Mesendoderm (in vitro differentiated cells): ENCODE results near the gene KANSL1.

Experiments used
- DNase-seq: peaks from one replicate; pipeline ENCODE4 v3.0.0; 2013
- H2AK5ac ChIP-seq: 2 replicates; pipeline ENCODE4 v1.6.1; 2013; ENCODE audit warnings: low read length, inconsistent platforms
- H2BK120ac ChIP-seq: 2 replicates; pipeline ENCODE4 v1.6.1; 2013; ENCODE audit warnings: low read depth, mild to moderate bottlenecking, low read length, moderate library complexity, mixed read lengths
- H2BK15ac ChIP-seq: replicated peaks from 2 replicates; pipeline ENCODE4 v1.6.1; 2013; ENCODE audit warnings: low read depth, mild to moderate bottlenecking, moderate library complexity
- H2BK5ac ChIP-seq: 2 replicates; pipeline ENCODE4 v1.6.1; 2013; ENCODE audit warnings: low read length, inconsistent platforms
- H3K18ac ChIP-seq: 2 replicates; pipeline ENCODE4 v1.6.1; 2013; ENCODE audit warnings: mild to moderate bottlenecking, low read length, mixed read lengths
- H3K23ac ChIP-seq: one replicate; pipeline ENCODE4 v1.6.1; 2013; ENCODE audit warnings: low read length
- H3K27ac ChIP-seq: 2 replicates; pipeline ENCODE4 v1.5.1; 2013; ENCODE audit warnings: low read depth, mild to moderate bottlenecking, inconsistent platforms, low read length, moderate library complexity
- H3K27me3 ChIP-seq: 2 replicates; pipeline ENCODE4 v1.6.1; 2013; ENCODE audit warnings: low read length, control low read depth, mild to moderate bottlenecking, inconsistent platforms; ENCODE audit not compliant: insufficient read depth, poor library complexity
- H3K36me3 ChIP-seq: 2 replicates; pipeline ENCODE4 v1.6.1; 2013; ENCODE audit warnings: low read length, inconsistent platforms; ENCODE audit not compliant: control insufficient read depth, insufficient read depth
- H3K4ac ChIP-seq: one replicate; pipeline ENCODE4 v1.6.1; 2013; ENCODE audit warnings: low read depth, mild to moderate bottlenecking, low read length, moderate library complexity
- H3K4me1 ChIP-seq: 2 replicates; pipeline ENCODE4 v1.6.1; 2013; ENCODE audit warnings: low read depth, low read length, inconsistent platforms; ENCODE audit not compliant: control insufficient read depth
- H3K4me2 ChIP-seq: 2 replicates; pipeline ENCODE4 v1.6.1; 2013; ENCODE audit warnings: low read length
- H3K4me3 ChIP-seq: 2 replicates; pipeline ENCODE4 v1.5.1; 2013; ENCODE audit warnings: mild to moderate bottlenecking, low read length
- H3K56ac ChIP-seq: one replicate; pipeline ENCODE4 v1.6.1; 2013; ENCODE audit warnings: low read length
- H3K79me1 ChIP-seq: 2 replicates; pipeline ENCODE4 v1.6.1; 2013; ENCODE audit warnings: low read length, inconsistent platforms
- H3K79me2 ChIP-seq: 2 replicates; pipeline ENCODE4 v1.6.1; 2013; ENCODE audit warnings: mild to moderate bottlenecking, low read length; ENCODE audit not compliant: control insufficient read depth, insufficient read depth
- H3K9ac ChIP-seq: 2 replicates; pipeline ENCODE4 v1.6.1; 2013; ENCODE audit warnings: low read length, inconsistent platforms
- H4K5ac ChIP-seq: one replicate; pipeline ENCODE4 v1.6.1; 2013; ENCODE audit warnings: low read length
- H4K8ac ChIP-seq: one replicate; pipeline ENCODE4 v1.6.1; 2013; ENCODE audit warnings: low read depth, mild to moderate bottlenecking, control low read depth, low read length, moderate library complexity
- WGBS: extraction: QIAGEN DNeasy Blood & Tissue Kit; methylation state at CpG from one replicate; pipeline ENCODE4 v1.1.7; 2013; ENCODE audit warnings: low lambda C conversion rate, missing lambda C conversion rate; ENCODE audit not compliant: insufficient coverage; ENCODE audit errors: extremely low coverage; 5-methylcytosine and 5-hydroxymethylcytosine counted together

The KANSL1 gene

DNA sequence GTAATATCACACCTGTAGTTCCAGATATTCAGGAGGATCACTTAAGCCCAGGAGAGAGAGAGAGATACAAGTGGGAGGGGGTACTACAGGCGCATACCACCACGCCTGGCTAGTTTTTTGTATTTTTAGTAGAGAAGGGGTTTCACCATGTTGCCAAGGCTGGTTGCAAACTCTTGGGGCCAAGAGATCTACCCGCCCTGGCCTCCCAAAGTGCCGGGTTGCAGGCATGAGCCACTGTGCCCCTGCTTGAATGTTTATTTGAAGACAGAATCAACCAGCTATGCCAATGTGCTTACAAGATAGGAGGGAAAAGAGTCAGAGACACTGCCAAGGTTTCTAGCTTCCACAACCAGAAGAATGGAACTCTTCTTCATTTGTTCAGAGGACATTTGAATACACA is 106.4 kb downstream of the KANSL1 start:
- no peak overlapping the region for H3K9ac ChIP-seq
- H2BK15ac ChIP-seq = no peak overlapping the region
- H3K27me3 ChIP-seq = no peaks in the 10 kb centered on the region
- no peak overlapping the region for H3K18ac ChIP-seq
- no peak overlapping the region for H2BK5ac ChIP-seq
- H3K4me3 ChIP-seq = no peak overlapping the region
- H3K79me2 ChIP-seq = peaks cover 53% of the 10 kb centered on the region
- H3K4me1 ChIP-seq = no peaks in the 10 kb centered on the region
- H3K56ac ChIP-seq = no peak overlapping the region
- H3K4me2 ChIP-seq = no peak overlapping the region
- no peak overlapping the region for H3K23ac ChIP-seq
- H3K79me1 ChIP-seq = peaks cover 17% of the 10 kb centered on the region
- no peak overlapping the region for H3K4ac ChIP-seq
- H3K27ac ChIP-seq = no peak overlapping the region
- H4K5ac ChIP-seq = no peak overlapping the region
- no peak overlapping the region for H2BK120ac ChIP-seq
- H3K36me3 ChIP-seq = no peaks in the 10 kb centered on the region
- no peak overlapping the region for H4K8ac ChIP-seq
- no CpG with 5 or more reads among the region's 4 CpGs for WGBS
- no peak overlapping the region for H2AK5ac ChIP-seq
- no peak for DNase-seq

DNA sequence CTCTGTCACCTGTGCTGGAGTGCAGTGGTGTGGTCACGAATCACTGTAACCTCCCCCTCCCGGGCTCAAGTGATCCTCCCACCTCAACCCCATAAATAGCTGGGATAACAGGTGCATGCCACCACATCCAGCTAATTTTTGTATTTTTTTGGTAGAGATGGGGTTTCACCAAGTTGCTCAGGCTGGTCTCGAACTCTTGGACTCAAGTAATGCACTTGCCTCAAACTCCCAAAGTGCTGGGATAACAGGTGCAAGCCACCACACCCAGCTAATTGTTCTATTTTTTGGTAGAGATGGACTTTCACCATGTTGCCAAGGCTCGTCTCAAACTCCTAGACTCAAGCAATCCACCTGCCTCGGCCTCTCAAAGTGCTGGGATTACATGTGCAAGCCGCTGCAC is 107.7 kb downstream of the KANSL1 start:
- Histone ChIP-seq H3K18ac (no peak overlapping the region), H2BK5ac (no peak overlapping the region), H3K79me2 (peaks cover 49% of the 10 kb centered on the region), H3K4me2 (no peak overlapping the region), H3K36me3 (no peaks in the 10 kb centered on the region), H3K4me3 (no peak overlapping the region), H2BK15ac (no peak overlapping the region), H4K5ac (no peak overlapping the region), H3K27me3 (no peaks in the 10 kb centered on the region), H3K23ac (no peak overlapping the region), H4K8ac (no peak overlapping the region), H2AK5ac (no peak overlapping the region), H3K79me1 (peaks cover 16% of the 10 kb centered on the region), H3K9ac (no peak overlapping the region), H2BK120ac (no peak overlapping the region), H3K4me1 (no peaks in the 10 kb centered on the region), H3K56ac (no peak overlapping the region), H3K27ac (no peak overlapping the region), H3K4ac (no peak overlapping the region)
- no CpG with 5 or more reads among the region's 6 CpGs for whole genome bisulfite sequencing
- DNase-seq = no peak

DNA sequence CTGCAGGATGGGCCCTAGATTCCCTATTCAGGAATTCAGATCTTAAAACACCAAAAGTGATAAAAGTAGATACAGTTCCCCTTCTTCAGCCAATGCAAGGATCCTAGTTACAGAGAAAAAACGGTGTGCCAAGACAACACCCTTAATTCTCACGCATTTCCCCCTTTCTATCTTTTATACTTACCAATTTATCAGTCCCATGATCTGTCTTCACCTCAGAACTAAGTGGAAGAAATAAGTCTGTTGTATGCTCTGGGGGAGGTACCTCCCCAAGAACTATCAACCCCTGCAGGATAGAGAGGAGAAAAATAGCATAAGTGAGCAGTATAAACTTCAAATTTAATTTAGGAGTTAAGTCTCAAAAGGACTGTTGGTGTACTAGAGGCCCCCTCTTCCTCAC is 111.0 kb downstream of the KANSL1 start:
- no peak for DNase-seq
- WGBS = no CpG with 5 or more reads among the region's 2 CpGs
- H3K27me3 ChIP-seq = no peaks in the 10 kb centered on the region

DNA sequence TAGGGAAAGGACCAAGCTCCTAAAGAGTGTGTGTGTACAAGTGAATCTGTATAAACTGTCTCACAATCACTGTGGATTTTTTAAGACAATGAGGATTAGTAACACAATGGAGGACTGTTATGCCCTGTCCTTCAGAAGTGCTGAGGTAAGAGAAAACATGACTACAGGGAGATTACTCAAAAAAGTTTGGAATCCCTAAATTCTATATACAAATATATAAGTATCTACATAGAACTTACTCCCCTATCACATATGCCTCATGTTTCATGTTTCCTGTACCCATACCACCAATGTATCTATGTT is 112.3 kb downstream of the KANSL1 start:
- H4K5ac ChIP-seq = no peak overlapping the region
- H3K4me3 ChIP-seq = no peak overlapping the region
- H3K79me1 ChIP-seq = peaks cover 8% of the 10 kb centered on the region
- no peak overlapping the region for H3K56ac ChIP-seq
- no peak for DNase-seq
- peaks cover 20% of the 10 kb centered on the region for H3K79me2 ChIP-seq
- no peaks in the 10 kb centered on the region for H3K27me3 ChIP-seq
- no peak overlapping the region for H3K4me2 ChIP-seq
- H3K9ac ChIP-seq = no peak overlapping the region
- H3K4ac ChIP-seq = no peak overlapping the region
- no peaks in the 10 kb centered on the region for H3K4me1 ChIP-seq
- H2BK5ac ChIP-seq = no peak overlapping the region
- no peak overlapping the region for H3K23ac ChIP-seq
- no peak overlapping the region for H2AK5ac ChIP-seq
- H3K18ac ChIP-seq = no peak overlapping the region
- H3K27ac ChIP-seq = no peak overlapping the region
- H2BK15ac ChIP-seq = no peak overlapping the region
- H3K36me3 ChIP-seq = no peaks in the 10 kb centered on the region
- no peak overlapping the region for H4K8ac ChIP-seq
- no peak overlapping the region for H2BK120ac ChIP-seq

More for the DNA sequence above, 111.0 kb downstream of the KANSL1 start:
- Histone ChIP-seq H3K4ac (no peak overlapping the region), H2BK5ac (no peak overlapping the region), H3K4me1 (no peaks in the 10 kb centered on the region), H3K4me3 (no peak overlapping the region), H4K5ac (no peak overlapping the region), H3K23ac (no peak overlapping the region), H3K9ac (no peak overlapping the region), H2AK5ac (no peak overlapping the region), H3K79me1 (peaks cover 10% of the 10 kb centered on the region), H2BK120ac (no peak overlapping the region), H3K27ac (no peak overlapping the region), H3K4me2 (no peak overlapping the region), H4K8ac (no peak overlapping the region), H3K56ac (no peak overlapping the region), H3K18ac (no peak overlapping the region), H3K36me3 (no peaks in the 10 kb centered on the region), H2BK15ac (no peak overlapping the region), H3K79me2 (peaks cover 30% of the 10 kb centered on the region)

DNA sequence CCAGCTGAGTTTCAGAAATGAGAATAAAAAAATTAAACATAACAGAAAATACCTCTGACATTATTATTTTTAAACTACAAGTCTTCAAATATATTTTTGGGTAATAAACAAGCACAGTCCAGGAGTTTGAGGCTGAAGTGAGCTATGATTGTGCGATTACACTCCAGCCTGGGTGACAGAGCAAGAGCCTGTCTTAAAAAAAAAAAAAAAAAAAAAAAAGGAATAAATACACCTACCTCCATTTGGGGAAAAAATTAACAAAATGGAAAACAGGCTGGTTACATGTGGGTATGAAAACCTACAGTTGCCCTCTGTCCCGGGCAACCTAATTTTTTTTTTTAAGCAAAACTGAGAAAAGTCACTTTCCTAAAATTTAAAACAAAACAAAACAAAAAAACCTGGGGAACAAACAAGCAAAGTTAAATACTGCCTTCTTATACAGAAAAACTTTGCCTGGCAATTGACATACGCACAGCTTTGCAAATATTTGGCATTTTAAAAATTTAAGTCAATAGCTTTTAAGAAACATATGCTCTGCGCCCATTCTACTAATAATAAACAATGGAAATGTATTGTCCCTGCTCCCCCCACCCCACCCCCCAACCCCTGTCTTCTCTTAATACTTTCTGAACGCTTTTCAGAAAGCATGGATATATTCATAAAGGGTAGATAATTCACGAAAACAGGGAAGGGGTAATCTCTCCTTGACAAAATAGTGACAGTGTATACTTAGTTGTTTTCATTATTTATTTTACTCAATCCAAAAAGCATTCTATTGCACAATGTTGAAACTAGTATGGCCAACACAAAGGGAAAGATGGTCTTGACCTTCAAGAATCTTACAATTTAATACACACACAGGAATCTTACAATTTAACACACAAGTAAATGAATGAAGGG is 112.9 kb downstream of the KANSL1 start:
- no peak overlapping the region for H2BK5ac ChIP-seq
- no peak overlapping the region for H3K56ac ChIP-seq
- no peak overlapping the region for H2BK15ac ChIP-seq
- no peak overlapping the region for H4K8ac ChIP-seq
- no peak overlapping the region for H3K18ac ChIP-seq
- H3K79me1 ChIP-seq = peaks cover 7% of the 10 kb centered on the region
- no peak for DNase-seq
- no CpG with 5 or more reads among the region's 6 CpGs for WGBS
- no peak overlapping the region for H4K5ac ChIP-seq
- H3K9ac ChIP-seq = no peak overlapping the region
- peaks cover 18% of the 10 kb centered on the region for H3K79me2 ChIP-seq
- H2AK5ac ChIP-seq = no peak overlapping the region
- H2BK120ac ChIP-seq = no peak overlapping the region
- no peaks in the 10 kb centered on the region for H3K4me1 ChIP-seq
- no peak overlapping the region for H3K27ac ChIP-seq
- no peak overlapping the region for H3K4ac ChIP-seq
- no peak overlapping the region for H3K4me2 ChIP-seq
- H3K27me3 ChIP-seq = no peaks in the 10 kb centered on the region
- H3K36me3 ChIP-seq = no peaks in the 10 kb centered on the region
- H3K4me3 ChIP-seq = no peak overlapping the region
- no peak overlapping the region for H3K23ac ChIP-seq

DNA sequence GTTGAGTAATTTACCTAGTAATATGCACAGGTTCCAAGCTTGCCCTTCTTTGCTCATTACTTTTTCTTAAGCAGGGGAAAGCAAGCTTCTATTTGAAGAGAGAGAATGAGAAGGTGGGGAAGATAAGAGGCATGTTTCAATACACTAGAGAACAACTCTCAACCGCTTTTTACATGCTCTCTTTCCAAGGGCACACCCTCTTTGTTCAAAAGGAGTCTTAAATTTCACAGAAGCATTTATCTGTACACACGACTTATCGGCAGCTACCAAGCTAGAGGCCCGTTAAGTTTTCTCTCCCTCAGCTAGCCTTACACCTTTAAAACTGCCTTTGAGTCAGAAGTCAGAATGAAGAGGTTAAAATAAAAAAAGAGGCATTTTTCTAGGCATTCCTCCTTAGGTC is 114.6 kb downstream of the KANSL1 start:
- Histone ChIP-seq H3K27me3 (no peaks in the 10 kb centered on the region), H2BK5ac (no peak overlapping the region), H3K27ac (no peak overlapping the region), H3K79me2 (peaks cover 12% of the 10 kb centered on the region), H4K8ac (no peak overlapping the region), H4K5ac (no peak overlapping the region), H3K4me3 (no peak overlapping the region), H3K56ac (no peak overlapping the region), H3K23ac (no peak overlapping the region), H3K4me1 (no peaks in the 10 kb centered on the region), H3K18ac (no peak overlapping the region), H2AK5ac (no peak overlapping the region), H3K4me2 (no peak overlapping the region), H3K36me3 (no peaks in the 10 kb centered on the region), H3K4ac (no peak overlapping the region), H2BK120ac (no peak overlapping the region), H3K9ac (no peak overlapping the region), H3K79me1 (peaks cover 8% of the 10 kb centered on the region), H2BK15ac (no peak overlapping the region)
- no peak for DNase-seq
- no CpG with 5 or more reads among the region's 4 CpGs for WGBS
